HG03520 (cell line): ENCODE data around the gene NR2C2.
A peak's percentile ranks its signal among the peaks of the same experiment; 100 is the strongest.
"Not testable (repeated sequence)": the region's sequence is repeated elsewhere in the genome, so short reads cannot be mapped to it uniquely, and the experiment has no call there.

Experiments
- ATAC-seq: cut with Tn5 transposase; IDR thresholded peaks from one replicate; pipeline ENCODE4 v1.9.1; 2021; ENCODE audit warnings: mild to moderate bottlenecking, moderate library complexity; ENCODE audit not compliant: unreplicated experiment

The NR2C2 gene

GRCh38 chr3:14947100-14947885, at the start of gene NR2C2:
NR2C2 (plus strand) TSS chr3:14947583; CDS start chr3:15003915, 56,332 bp downstream.
- ATAC-seq = peak; percentile 49

DNA sequence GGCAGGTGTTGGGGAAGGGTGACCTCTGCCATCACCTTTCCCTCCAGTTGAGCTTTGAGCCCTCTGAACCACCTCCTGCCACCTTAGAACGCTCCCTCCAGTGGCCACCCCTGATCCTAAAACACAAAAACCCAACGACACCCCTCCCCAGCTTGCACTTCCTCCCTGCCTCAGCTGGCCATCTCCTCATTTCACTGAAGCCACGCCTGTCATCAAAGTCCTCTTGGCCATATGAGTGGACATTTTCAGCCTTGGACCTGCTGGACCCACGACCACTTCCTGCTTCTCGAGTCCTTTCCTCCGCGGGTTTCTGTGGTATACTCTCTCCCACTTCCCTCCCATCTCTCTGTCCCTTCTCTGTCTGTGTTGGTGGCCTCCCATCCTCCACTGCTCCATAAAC, 48.5 kb upstream of the NR2C2 start:
- no peak for ATAC-seq

DNA sequence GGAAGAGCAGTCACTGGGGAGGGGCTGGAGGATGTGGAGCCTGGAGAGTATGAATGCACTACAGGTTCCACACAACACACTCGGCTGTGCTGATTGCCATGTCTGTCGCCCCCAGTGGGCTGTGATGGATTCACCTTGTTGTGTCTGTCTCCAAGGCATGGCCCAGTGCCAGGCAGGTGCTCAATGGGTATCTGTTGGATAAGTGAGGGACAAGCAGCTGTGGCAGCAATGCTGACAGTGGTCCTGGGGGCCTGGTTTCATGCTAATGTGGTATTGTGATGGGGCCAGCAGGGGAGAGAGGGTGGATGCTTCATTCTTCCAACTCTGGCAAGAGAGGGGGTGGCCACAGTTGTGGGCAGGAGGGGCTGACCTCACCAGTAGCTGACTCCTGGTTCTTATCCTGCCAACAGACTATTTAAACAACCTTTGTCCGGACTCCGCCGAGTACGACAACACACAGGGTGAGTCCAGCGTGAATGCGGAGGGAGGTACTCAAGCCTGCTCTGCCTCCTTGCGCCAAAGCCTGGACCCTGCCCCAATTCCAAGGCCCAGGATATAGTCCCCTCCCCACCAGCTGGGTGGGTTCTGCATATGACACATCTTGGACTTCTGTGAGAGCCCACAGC, 47.3 kb upstream of the NR2C2 start:
- ATAC-seq = no peak

- ATAC-seq = no peak
These were observed 46.2 kb upstream of the NR2C2 start for GRCh38 chr3:14900881-14901873.

DNA sequence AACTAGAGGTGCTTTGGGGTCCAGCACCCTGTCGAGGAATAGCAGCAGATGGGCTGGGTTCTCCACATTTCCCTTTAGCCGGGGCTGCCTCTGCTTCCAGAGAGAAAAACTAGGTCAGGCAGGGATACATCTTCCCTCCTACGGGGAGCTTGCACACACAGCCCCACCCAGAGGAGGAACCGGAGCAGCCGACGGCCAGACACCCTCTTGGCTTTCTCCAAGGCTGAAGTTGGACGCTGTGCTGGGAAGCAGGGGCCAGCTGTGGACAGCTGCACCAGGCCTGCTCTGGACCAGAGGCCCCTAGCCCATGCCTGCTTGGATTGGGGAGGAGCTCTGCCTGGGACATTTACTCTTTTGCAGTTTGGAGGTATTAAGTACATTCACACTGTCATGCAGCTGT, 44.7 kb upstream of the NR2C2 start:
- ATAC-seq = no peak

- ATAC-seq = not testable (repeated sequence)
These were observed 43.9 kb upstream of the NR2C2 start for GRCh38 chr3:14903501-14903900.

DNA sequence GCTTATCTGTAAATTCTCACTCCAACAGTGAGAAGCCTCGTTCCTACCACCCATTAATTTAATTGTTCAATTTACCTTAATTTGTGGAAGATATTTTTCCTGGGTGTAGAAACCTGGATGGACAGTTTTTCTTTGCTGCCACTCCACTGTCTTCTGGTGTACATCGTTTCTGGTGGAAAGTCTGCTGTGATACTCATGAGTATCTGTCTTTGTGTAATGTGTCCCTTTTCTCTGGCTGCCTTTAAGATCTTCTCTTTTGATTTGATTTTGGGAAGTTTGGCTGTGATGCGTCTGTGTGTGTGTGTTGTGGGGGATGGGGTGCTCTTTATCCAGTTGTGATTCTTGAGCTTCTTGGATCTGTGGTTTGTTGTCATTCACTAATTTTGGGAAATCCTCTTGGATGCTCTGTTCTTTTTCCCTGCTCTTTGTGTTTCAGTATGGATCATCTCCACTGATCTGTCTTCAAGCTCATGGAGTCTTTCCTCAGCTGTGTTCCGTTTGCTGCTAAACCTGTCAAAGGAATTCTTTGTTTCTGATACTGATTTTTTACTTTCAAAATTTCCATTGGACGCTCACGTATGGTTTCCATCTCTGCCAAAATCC, 42.2 kb upstream of the NR2C2 start:
- ATAC-seq = no peak

GRCh38 chr3:14906355-14906971, 40.9 kb upstream of the NR2C2 start:
- ATAC-seq = no peak

- no peak for ATAC-seq
These were observed 40.1 kb upstream of the NR2C2 start for GRCh38 chr3:14907043-14907966.

- ATAC-seq = no peak
These were observed 38.1 kb upstream of the NR2C2 start for GRCh38 chr3:14909250-14909649.

DNA sequence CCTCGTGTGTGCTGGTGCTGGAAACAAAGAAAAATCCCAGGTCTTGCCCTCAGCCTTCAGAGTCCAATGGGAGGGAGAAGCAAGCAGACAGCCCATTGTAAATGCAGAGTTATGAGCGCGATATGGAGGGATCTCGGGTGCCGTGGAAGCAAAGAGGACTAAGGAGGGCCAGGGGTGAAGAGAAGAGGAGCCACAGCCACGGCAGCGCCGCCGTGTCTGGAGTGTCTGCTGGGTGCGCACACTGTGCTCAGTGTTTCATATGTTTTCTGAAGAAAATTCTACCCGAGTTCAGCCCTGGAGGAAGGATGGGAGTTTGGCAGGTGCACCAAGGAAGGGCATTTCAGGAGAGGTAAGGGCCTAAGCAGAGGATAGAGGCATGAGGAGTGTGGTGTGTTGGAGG, 35.7 kb upstream of the NR2C2 start:
- ATAC-seq = no peak

DNA sequence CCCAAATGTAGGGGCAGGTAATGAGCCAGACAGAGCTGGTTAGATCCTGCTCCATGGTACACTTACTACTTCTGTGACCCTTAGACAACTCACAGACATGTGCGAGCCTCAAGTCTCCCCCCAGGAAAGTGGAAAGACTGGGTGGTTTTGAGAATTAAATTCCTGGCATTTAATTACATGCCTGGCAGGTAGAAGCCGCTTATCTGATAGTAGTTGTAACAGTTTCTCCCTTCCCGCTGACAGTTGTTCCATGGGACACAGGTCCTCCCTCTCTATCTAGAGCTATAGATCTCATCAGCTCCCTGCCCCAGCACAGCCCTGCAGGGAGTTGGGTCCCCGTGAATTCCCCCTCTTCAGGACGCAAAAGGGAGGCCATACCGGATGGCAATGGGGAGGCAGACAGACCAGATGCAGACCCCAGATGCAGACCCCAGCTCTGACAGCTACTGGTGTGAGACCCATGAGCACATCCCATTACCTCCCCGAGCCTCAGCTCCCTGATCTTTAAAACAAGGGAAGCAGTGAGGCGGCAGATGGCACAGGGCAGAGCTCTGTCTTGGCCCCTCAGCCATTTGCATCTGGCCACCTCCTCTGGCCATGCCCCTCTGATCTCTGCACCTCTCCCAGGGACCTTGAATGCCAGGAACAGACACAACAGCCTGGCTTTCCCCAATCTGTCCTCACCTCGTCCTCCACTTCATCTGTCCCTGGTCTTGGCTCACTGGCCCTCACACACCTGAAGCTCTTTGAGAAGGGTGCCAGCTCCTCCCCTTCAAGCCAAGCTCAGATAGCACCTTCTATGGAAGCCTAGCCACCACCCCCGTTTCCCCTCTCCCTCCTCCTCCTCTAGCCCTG, 34.1 kb upstream of the NR2C2 start:
- ATAC-seq = no peak

GRCh38 chr3:14913926-14914778, 33.2 kb upstream of the NR2C2 start:
- ATAC-seq = no peak

- no peak for ATAC-seq
These were observed 32.6 kb upstream of the NR2C2 start for GRCh38 chr3:14914779-14915117.

DNA sequence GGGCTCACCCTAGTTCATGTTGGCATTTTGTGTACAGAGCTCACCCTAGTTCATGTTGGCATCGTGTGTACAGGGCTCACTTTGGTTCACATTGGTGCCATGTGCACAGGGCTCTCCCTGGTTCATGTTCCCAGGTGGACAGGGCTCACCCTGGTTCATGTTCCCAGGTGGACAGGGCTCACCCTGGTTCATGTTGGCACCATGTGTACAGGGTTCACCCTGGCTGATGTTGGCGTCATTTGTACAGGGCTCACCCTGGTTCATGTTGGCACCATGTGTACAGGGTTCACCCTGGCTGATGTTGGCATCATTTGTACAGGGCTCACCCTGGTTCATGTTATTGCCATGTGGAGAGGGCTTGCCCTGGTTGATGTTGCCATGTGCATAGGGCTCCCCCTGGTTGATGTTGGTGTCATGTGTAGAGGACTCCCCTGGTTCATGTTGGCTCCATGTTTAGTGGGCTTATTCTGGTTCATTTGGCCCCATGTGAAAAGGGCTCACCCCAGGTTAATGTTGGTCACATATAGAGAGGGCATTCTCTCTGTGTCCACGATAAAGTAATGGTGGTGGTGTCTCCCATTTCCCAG, 31.7 kb upstream of the NR2C2 start:
- no peak for ATAC-seq

GRCh38 chr3:14918356-14918860, 29.0 kb upstream of the NR2C2 start:
- ATAC-seq = no peak

GRCh38 chr3:14920536-14920935, 26.8 kb upstream of the NR2C2 start:
- no peak for ATAC-seq
